SKM-1 treated with dmso at 0.1 percent for 144 hours (cell line): Measurements from ENCODE around the gene CPVL.
"Not testable (repeated sequence)": the region's sequence is repeated elsewhere in the genome, so short reads cannot be mapped to it uniquely, and the experiment has no call there.

Experiments used
- DNase-seq: peaks from one replicate; lab custom pipeline; 2025; ENCODE audit not compliant: unreplicated experiment; lab: John Stamatoyannopoulos, UW

The CPVL gene

DNA sequence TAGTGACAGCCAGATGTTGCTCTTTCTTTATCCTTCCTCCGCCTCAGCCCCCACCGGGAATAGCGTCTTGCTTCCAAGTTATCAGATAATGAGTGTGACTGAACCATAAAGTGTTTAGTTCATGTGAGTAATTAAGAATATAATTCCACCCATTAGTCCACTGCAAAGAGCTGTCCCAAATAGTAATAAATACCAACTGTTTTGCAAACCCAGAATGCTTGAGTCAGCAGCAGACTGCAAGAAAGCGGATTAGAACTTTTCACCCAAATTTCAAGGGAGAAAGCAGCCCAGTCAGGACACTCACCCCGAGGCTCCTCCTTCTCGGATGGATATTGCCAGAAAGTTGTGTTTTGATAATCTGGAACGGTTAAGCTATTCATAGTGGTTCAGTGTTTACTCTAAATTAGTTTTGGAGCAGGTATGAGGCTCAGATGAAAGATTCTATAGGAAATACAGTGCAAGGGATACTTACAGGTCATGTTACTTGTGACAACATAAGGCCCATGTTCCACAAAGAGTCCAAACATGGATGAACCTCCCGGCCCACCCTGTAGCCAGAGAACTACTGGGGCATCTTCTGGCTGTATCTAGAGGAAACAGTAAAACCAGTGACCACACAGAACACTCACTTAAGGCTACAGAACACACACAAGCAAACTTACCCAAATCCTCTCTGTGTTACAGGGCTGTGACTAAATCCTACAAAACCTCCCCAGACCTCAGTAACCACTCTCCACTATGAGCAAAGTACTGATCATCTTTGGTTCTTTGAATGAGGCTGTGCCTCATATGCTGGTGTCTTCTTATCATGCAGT, 50.5 kb downstream of the CPVL start:
- no peak for DNase-seq

DNA sequence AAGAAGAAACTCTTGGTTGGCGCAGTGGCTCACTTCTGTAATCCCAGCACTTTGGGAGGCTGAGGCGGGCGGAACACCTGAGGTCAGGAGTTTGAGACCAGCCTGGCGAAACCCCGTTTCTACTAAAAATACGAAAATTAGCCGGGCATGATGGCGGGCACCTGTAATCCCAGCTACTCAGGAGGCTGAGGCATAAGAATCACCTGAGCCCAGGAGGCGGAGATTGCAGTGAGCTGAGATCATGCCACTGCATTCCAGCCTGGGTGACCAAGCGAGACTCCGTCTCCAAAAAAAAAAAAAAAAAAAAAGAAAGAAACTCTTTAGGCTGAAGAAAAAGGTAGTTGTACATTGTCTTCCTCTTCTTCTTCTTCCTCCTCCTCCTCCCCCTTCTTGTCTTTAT, 53.2 kb downstream of the CPVL start:
- DNase-seq, result not testable (repeated sequence)

DNA sequence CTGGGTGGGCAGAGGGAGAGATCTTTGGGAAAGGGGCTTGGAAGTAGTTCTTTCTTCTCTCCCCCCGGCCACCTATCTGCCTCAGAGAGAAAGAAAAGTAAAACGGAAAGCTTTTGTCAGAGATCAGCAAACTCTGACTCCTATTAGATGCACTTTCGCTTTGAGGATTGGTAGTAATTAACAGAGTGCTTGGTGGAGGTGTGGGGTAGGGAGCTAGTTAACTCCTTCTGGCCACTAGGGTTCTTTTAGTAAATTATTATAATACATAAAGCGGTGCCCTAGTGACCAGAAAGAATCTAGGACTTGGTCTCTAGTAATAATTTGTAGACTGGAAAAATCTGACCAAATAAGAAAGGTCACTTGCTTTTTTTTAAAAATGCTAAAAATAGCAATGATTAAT, 54.6 kb downstream of the CPVL start:
- DNase-seq, result no peak

DNA sequence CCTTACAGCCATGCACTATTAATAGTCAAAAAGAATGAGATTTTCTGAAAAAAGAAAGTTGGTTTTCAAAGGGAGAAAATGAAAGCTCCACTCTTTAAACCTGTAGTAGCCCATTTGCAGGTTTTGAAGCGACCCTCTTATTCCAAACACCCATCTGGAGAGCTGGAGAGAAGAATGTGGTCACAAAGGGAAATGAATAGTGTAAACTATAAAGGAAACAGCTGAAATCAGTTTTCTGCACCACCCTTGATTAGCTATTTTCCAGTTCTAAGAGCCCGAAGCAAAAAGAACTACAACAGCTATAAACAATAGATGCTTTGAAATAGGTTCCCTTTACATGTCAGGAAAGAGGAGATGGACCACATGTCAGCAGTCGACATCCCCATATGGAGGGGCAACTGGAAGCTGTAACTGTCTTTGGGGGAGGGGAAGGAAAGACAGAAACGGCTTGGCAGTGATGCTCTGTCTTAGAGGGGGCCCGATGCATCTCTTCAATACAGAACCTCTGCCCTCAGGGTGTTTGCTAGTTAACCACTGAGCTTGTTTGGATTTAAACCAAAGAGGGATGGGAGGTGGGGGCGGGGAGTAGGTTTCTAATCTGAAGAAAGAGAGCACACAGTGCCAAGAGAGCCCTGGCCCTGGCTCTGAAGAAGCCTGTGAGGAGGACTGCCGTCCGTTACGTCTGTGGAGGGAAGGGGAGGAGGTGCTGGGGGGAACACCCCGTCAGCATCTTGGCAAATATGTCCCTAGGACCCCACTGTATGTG, 55.3 kb downstream of the CPVL start:
- DNase-seq, result no peak

DNA sequence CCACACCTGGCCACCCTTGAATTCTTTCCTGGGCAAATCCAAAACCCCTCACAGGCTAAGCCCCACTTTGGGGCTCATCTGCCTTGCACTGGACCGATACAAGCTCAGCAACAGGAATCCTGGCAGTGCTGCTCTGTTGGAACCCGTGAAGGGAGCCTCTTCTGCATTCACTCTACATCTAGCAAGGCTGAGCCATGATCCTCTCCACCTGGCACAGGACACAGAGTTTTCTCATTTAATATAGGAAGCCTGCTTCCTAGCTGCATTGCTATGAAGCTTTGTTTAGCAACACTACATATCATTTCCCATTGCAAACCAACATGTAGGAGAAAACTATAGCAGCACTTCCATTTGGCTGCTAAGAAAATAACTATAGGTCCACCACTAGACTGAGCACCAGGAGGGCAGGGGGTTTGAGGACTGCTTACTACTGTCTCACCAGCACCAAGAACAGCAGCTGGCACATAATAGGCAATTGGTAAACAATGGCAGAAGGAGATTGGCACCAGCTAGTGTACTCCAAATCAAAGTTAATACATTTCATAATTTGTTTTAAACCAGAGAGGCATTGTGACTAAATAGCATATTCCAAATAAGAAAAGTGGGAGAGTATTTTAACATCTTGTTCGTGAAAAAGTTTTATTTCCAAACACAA, 56.1 kb downstream of the CPVL start:
- no peak for DNase-seq

DNA sequence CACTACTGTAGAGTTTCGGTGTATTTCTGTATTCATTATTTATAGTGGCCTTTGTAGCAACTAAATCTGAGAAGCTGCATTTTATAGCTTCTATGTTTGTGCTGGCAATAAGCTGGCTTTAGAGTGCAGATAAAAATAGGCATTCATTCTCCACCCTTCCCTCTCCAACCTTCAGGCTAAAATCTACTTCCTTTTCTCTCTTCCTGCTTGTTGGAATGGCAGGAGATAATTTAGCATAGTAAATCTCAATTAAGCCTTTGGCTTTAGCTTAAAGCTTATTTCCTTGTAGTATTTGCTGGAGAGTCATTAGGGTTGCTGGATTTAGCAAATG, 58.5 kb downstream of the CPVL start:
- DNase-seq, result no peak

DNA sequence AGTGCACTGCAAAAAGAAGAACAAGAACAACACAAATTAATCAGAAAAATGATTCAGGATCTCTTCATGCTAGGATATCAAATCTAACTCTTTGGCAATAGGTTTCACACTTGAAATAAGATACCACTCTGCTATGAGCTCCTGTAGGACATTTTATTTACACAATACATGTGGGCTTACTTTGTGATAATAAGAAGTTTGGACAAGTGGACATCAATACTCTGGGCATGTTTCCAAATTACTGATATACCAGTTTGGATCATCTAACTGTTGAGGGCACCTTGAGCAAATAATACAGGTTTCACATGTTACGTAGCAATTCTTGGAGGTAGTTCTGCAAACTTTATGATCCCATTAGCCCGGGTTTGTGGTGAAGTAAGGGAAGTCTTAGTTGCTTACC, 59.8 kb downstream of the CPVL start:
- DNase-seq, result no peak

DNA sequence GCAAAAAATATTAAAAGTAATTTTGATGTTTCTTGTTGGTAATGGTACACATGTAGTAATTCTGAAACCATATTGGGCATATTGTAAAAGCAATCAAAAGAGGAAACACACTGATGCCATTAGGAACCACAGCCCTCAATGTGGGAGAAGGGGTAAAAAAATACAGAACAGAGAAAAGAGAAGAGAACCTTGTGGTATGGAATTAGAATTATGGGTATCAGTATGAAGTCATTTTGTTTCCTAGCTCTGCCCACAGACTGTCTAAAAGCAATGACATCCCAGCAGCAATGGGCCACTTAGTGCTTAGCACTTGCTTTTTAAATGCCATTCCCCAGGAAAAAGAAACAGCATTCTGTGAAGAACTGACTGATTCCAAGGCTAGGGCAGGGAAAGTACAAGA, 61.5 kb downstream of the CPVL start:
- DNase-seq, result peak; percentile 80

DNA sequence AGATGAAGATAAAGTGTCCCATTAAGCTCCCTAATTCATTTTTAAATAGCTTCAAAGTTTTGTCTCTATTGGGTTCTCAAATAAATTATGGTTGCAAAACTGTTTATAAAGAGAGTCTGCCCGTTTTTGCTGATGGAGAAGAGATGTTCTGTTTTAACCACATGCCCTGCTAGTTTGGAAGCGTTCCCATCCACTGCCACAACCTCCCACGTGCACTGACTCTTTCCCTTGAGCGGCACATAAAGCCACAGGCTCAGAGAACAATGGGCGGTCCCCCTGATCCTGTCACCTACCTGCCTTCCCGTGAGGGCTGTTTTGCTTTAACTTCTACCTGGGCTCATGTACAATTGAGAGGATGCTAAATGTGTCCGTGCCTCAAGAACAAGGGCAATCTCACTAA, 65.5 kb downstream of the CPVL start:
- no peak for DNase-seq

DNA sequence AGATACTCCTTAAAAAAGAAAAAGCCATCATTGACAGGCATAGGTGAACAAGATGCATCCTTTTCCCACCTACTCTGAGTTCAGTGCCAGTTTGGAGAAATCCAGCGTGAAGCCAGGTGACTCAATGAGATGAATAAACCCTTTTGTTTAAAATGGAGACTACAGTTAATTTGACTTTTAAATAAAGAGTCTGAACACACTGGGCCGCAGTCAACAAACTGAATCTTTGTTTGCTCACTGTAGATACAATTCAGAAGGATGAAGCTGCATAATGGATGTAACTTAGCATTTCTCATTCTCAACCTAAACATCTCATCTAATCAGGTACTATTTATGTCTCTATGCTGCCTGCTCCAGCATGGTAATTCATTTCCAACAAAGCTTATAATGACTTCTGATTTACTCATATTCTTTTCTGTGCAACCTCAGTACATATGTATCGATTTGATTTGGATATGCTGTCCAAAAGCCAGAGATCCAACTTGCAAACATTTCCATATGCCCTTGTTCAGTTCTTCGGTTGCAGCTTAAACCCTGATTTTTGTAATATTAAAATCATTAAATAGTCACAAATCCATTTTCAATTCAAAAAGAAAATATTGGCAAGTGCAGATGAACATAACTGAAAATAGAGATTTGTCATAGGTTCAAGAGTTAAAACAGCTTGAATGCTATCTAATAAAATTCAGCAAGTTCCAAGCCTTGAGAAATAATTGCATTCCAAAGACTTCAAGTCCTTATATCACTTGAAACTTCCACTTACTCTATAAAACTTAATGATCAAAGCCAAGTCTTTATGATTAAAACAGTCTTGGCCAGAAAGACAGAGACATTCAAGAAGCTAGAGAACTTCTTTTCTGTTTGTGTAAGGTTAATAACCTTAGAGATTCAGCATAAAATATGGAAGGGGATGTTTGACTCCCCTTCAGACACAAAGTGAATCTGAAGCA, 67.8 kb downstream of the CPVL start:
- DNase-seq, result no peak

DNA sequence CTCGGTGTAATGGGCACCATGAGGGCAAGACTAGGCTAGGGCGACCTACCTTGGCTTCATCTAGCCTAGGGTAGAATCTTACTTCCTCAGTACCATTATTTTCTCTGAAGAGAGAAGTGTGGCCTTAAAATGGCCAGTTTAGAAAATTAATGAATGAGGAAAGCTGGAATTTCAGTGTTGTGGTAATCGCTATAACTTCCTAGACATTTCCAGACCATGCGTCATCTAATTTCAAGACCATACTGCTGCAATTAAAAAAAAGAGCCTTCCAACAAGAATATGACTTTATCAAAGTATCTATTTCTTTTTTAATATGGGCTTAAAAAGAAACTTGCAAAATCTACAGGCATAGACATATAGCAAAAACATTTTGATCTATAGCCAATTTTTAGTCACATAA, 68.5 kb downstream of the CPVL start:
- DNase-seq, result no peak

DNA sequence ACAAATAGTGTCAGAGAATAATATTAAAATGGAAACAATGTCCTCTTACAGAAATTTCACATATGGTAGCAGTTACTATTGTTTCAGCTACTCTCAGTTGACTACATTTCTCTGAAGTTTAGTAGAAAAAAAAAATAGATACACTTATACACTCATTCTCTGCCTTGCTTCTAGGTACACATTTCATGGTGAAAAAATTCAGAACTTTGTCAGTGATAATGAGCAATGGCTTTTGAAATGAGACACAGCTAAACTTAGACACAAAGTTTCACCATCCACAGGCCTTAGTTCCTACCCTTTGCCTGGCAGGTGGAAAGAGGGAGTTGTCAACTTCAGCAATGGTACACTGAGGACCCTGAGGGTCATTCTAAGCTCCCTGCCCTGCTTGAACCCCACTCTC, 69.2 kb downstream of the CPVL start:
- no peak for DNase-seq

DNA sequence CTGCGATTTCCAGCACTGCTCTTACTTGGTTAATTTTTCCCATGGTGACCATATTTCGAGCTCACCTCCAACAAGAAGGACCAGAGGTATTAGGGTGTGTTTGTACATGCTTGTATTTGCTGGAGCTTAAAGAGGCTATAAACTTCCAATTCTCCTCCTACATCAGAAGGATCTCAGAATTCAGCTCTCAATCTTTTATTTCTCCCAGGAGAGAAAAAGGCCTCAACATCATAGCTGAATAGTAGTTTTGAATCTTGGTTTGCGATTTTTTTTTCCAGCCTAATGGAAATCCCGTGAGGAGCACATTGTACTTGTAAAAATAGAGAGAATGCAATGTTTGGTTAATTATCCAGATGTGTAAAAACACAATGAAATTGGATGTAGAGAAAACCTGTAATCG, 69.7 kb downstream of the CPVL start:
- DNase-seq, result no peak

DNA sequence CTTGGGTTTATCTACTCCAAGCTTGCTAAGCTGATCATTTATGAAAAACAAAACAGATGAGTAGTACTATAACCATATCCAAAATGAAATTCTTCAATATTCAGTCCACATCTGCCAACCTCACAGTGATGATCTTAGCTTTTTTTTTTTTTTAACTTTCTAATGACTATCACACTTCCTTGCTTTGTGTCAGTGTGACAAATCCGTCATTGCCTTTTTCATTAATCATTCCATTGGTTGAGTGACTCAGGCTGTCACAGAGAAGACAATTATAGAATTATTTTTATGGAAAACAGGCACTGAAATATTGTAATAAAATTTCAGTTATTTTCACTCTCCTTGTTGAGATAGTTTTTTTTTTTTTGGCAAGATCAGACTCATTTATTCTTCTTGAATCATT, 70.7 kb downstream of the CPVL start:
- DNase-seq, result no peak

DNA sequence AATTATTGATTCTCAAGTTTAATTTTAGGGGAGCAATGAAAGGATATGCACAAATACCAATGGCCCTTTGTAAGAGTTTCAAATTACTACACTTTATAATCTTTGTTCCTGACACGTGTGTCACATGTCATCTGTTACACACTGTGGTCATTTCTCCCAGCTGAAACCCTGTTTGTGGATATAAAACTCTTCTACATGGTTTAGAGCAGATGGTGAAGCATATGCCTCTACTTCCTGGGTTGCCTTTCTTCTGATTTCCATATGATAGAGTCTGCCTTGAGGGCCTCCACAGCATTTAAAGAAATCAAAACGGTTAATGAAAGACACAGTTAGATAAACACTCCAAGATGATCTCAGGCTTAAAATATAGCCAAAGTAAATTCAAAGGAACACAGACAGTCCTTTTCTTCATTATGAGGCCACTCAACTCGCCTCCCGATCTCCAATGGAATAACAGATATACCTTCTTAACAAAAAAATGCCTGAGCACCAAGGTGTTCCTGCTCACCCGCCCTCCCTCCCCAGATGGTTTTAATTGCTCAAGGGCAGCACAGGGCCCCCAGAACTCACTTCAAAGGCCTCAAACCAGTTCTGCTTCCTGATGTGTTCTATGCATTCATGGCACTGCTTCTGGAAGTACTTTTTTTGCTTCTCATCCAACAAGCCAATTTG, 75.0 kb downstream of the CPVL start:
- DNase-seq, result no peak

DNA sequence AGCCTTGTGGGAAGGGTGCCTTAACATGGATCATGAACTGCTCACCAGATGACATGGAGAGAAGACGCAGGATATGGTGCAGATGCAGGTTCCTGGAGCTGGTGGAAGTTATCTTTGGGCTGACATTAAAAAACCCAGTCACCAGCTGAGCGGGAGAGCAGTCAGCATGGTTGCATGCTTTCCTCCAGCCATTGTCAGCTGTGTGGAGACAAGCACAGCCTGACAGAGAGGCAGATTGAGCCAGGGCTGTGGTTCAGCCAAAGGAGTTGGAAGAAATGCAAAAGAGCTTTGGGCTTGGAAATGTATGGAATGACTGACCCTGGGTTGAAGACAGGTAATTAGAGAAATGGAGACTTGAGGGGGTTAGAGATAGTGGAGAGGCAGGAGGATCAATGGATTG, 79.7 kb downstream of the CPVL start:
- no peak for DNase-seq

DNA sequence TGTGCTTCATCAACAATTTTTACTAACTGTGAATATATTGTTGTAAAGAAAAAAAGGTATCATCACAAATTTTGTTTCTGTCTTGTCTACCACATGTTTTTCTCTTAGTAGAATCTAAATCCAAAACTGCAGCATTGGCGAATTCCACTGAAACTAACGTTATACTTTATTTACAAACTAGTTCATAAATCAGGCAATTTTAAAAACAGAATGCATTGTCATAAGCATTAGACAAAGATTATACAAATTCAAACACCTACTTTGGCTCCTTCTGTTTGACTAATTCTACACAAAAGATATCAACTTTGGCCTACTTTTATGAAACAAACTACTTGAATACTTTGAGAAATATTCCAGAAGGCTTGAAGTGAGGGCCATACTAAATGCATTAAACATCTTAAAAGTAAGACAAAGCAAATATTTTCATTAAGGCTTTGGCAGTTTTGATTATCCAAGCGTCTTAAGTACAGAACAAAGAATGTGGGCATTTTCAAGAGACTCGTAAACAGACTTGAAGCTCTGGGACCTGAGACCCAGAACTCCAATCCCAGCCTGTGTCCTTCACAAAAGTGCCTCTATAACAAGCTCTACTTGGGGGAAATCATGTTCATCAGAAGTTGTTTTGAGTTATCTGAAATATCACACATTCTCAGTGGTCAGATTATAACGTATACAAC, 81.0 kb downstream of the CPVL start:
- DNase-seq, result no peak

DNA sequence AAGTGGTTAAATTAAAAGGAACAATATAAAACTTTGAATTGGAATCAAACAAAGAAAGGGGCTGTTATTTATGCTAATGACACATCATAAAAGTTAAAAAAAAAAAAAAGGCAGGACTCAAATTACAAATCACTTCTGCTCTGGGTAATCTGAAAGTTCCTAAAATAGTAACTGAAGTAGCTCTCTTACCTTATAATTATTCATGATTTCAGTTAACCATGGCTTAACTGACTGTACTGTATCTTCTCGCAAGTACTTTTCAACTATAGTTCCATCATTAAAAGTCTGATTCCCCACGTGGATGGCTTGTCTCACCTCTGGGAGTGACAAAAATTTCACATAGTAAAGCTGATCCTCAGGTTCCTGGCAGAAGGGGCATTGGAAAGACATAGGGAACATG, 82.5 kb downstream of the CPVL start:
- DNase-seq, result no peak

DNA sequence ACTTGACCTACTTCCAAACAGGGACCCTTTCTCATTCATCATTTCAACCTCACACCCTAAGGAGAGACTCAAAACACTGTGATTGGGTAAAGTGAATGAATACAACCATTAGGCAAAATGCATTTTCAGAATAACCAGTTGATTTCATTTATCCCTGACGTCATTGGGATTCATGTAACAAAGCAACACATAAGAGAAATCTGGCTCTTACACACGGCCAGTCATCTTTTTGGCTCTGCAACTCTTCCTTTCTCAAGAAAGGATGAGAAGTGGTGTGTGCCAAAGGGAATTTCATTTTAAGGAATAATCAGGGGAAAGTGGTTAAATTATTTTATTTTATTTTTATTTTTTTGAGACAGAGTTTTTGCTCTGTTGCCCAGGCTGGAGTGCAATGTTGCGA, 83.1 kb downstream of the CPVL start:
- DNase-seq, result no peak
